Keratinocyte (primary cell): ENCODE data around the gene FCRL1. TPM values are rescaled to one million over a fixed set of nuclear protein-coding genes. Genes with fewer than 3 reads are reported as not detected.

ENCODE experiments used
- DNase-seq: peaks from one replicate; pipeline ENCODE4 v3.0.0-alpha.2; 2011; ENCODE audit warnings: low read depth, missing footprints, low spot score
- FAIRE-seq: peaks from 2 replicates; lab custom pipeline; 2011; peaks lifted over from hg19 to GRCh38; lab: Jason Lieb, UNC
- H2AFZ ChIP-seq: 2 replicates; pipeline ENCODE4 v1.6.0; 2012; ENCODE audit warnings: low read length, control low read depth, inconsistent platforms; ENCODE audit not compliant: control insufficient read depth
- H3K27ac ChIP-seq: 2 replicates; pipeline ENCODE4 v1.5.1; 2011; ENCODE audit warnings: low read length; ENCODE audit not compliant: control insufficient read depth, insufficient read depth
- H3K27me3 ChIP-seq: 3 replicates; pipeline ENCODE4 v1.6.0; 2011; ENCODE audit warnings: low read length; ENCODE audit not compliant: control insufficient read depth, insufficient read depth; ENCODE audit errors: extremely low read depth
- H3K36me3 ChIP-seq, 2 experiments: 2 replicates in 1 of 2; 3 replicates in 1 of 2; pipeline ENCODE4 v1.5.1; 2011; ENCODE audit warnings: low read length in 2 of 2, mild to moderate bottlenecking in 1 of 2; ENCODE audit not compliant: control insufficient read depth in 2 of 2, insufficient read depth in 2 of 2; ENCODE audit errors: extremely low read depth in 1 of 2
- H3K4me1 ChIP-seq: 3 replicates; pipeline ENCODE4 v1.5.1; 2011; ENCODE audit warnings: low read length; ENCODE audit not compliant: control insufficient read depth, insufficient read depth; ENCODE audit errors: extremely low read depth
- H3K4me2 ChIP-seq: 3 replicates; pipeline ENCODE4 v1.6.0; 2011; ENCODE audit warnings: low read depth, low read length; ENCODE audit not compliant: control insufficient read depth, insufficient read depth; ENCODE audit errors: extremely low read depth
- H3K4me3 ChIP-seq, 3 experiments: fragments of 200-600 bp in 1 of 3; sonication (generic) in 1 of 3; 2 replicates in 2 of 3; 3 replicates in 1 of 3; pipeline ENCODE4 v1.5.1; 2011 to 2016; ENCODE audit warnings: low read length in 3 of 3, mild to moderate bottlenecking in 3 of 3, control low read depth in 2 of 3, inconsistent platforms in 1 of 3, low read depth in 1 of 3, mixed read lengths in 1 of 3, mixed run types in 1 of 3, moderate library complexity in 1 of 3; ENCODE audit not compliant: control insufficient read depth in 2 of 3, insufficient read depth in 2 of 3; ENCODE audit errors: extremely low read depth in 1 of 3
- H3K79me2 ChIP-seq: 2 replicates; pipeline ENCODE4 v1.6.0; 2012; ENCODE audit warnings: low read length; ENCODE audit not compliant: control insufficient read depth, insufficient read depth
- H3K9ac ChIP-seq: 3 replicates; pipeline ENCODE4 v1.6.0; 2011; ENCODE audit warnings: low read length; ENCODE audit not compliant: control insufficient read depth, insufficient read depth; ENCODE audit errors: extremely low read depth
- H3K9me1 ChIP-seq: 3 replicates; pipeline ENCODE4 v1.6.0; 2011; ENCODE audit warnings: low read length; ENCODE audit not compliant: control insufficient read depth, insufficient read depth; ENCODE audit errors: extremely low read depth
- H3K9me3 ChIP-seq: 2 replicates; pipeline ENCODE4 v1.5.1; 2012; ENCODE audit warnings: low read depth, low read length; ENCODE audit not compliant: control insufficient read depth
- H4K20me1 ChIP-seq: 3 replicates; pipeline ENCODE4 v1.6.0; 2011; ENCODE audit warnings: low read length; ENCODE audit not compliant: control insufficient read depth, insufficient read depth; ENCODE audit errors: extremely low read depth
- EZH2 ChIP-seq: IDR thresholded peaks from one replicate; pipeline ENCODE4 v1.6.1; 2012; ENCODE audit warnings: inconsistent platforms, mild to moderate bottlenecking, low read length, moderate library complexity
- dilution Hi-C: fragments of 300-500 bp; cut with MboI; formaldehyde crosslinking; loops from one replicate; pipeline ENCODE4 v1.7.0; 2020; ENCODE audit warnings: low sequenced_read_pairs; ENCODE audit not compliant: extremely low pct_ligation_motif_present
- polyA plus RNA-seq, 5 experiments: library from polyadenylated mRNA; depleted of rRNA in 3 of 5; stranded (reverse) in 3 of 5; stranded (forward) in 1 of 5; unstranded in 1 of 5; fragments of >200 nt; gene quantifications; 1 replicate in 1 of 5; 2 replicates in 3 of 5; 3 replicates in 1 of 5; pipeline versions ENCODE4 v1.2.1 to v1.2.3, GENCODE V29; 2011 to 2012; ENCODE audit warnings: missing spikeins in 2 of 5, low read depth in 1 of 5, low replicate concordance in 1 of 5
- TF ChIP-seq, protein P1 (sequence below), 3 experiments: IDR thresholded peaks in 1 of 3; conservative IDR thresholded peaks in 1 of 3; optimal IDR thresholded peaks in 1 of 3; 2 replicates in 2 of 3; 3 replicates in 1 of 3; pipeline versions ENCODE3 to v1.5.1; 2011; ENCODE audit warnings: low read length in 3 of 3, mild to moderate bottlenecking in 3 of 3, moderate library complexity in 2 of 3, control low read depth in 1 of 3, inconsistent platforms in 1 of 3; ENCODE audit not compliant: insufficient read depth in 2 of 3; ENCODE audit errors: extremely low read depth in 1 of 3

Gene FCRL1
- polyA plus RNA-seq, 1 donor (not counting 4 experiments of a cell fraction or from before 2014, with no cell fraction given): not detected

- Histone ChIP-seq H3K27ac (no peak overlapping the region), H3K79me2 (no peaks in the 10 kb centered on the region), H3K4me3 (no peak overlapping the region), H3K9me3 (no peaks in the 10 kb centered on the region), H4K20me1 (no peaks in the 10 kb centered on the region), H3K9ac (no peak overlapping the region), H3K27me3 (no peaks in the 10 kb centered on the region), H2AFZ (no peak overlapping the region), H3K36me3 (no peaks in the 10 kb centered on the region), H3K4me1 (no peaks in the 10 kb centered on the region), H3K4me2 (no peak overlapping the region), H3K9me1 (no peaks in the 10 kb centered on the region)
- DNase-seq (no peak), FAIRE-seq (no peak)
- no peak for TF ChIP-seq EZH2
- TF ChIP-seq, protein P1, sequence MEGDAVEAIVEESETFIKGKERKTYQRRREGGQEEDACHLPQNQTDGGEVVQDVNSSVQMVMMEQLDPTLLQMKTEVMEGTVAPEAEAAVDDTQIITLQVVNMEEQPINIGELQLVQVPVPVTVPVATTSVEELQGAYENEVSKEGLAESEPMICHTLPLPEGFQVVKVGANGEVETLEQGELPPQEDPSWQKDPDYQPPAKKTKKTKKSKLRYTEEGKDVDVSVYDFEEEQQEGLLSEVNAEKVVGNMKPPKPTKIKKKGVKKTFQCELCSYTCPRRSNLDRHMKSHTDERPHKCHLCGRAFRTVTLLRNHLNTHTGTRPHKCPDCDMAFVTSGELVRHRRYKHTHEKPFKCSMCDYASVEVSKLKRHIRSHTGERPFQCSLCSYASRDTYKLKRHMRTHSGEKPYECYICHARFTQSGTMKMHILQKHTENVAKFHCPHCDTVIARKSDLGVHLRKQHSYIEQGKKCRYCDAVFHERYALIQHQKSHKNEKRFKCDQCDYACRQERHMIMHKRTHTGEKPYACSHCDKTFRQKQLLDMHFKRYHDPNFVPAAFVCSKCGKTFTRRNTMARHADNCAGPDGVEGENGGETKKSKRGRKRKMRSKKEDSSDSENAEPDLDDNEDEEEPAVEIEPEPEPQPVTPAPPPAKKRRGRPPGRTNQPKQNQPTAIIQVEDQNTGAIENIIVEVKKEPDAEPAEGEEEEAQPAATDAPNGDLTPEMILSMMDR (optimal IDR thresholded peaks at IDR 0.05 in 1 of 3, IDR thresholded peaks at IDR 0.05 in 1 of 3, conservative IDR thresholded peaks at IDR 0.05 in 1 of 3; ENCODE audit: extremely low read depth in 1 of 3, insufficient read depth in 2 of 3, low read length in 3 of 3): no peak
- dilution Hi-C loops: no loop called here
Measured at GRCh38 chr1:157831968-157832626, 12.2 kb upstream of the FCRL1 start.

- Histone ChIP-seq H3K79me2 (no peaks in the 10 kb centered on the region), H3K36me3 (no peaks in the 10 kb centered on the region), H3K9me1 (no peaks in the 10 kb centered on the region), H3K9me3 (no peaks in the 10 kb centered on the region), H4K20me1 (no peaks in the 10 kb centered on the region), H2AFZ (no peak overlapping the region), H3K9ac (no peak overlapping the region), H3K27me3 (no peaks in the 10 kb centered on the region), H3K4me1 (no peaks in the 10 kb centered on the region), H3K27ac (no peak overlapping the region), H3K4me2 (no peak overlapping the region), H3K4me3 (no peak overlapping the region)
- dilution Hi-C loops: no loop called here
- DNase-seq (no peak), FAIRE-seq (no peak)
- TF ChIP-seq, protein P1 (optimal IDR thresholded peaks at IDR 0.05 in 1 of 3, IDR thresholded peaks at IDR 0.05 in 1 of 3, conservative IDR thresholded peaks at IDR 0.05 in 1 of 3; ENCODE audit: extremely low read depth in 1 of 3, insufficient read depth in 2 of 3, low read length in 3 of 3): no peak
- no peak for TF ChIP-seq EZH2
Measured at GRCh38 chr1:157830887-157831286, 11.0 kb upstream of the FCRL1 start.
